ENCODE results near the gene HIRIP3.

- TF ChIP-seq CTCF (IDR thresholded peaks at IDR 0.05; ENCODE audit: low read length) = no peak
- TF ChIP-seq EZH2 (optimal IDR thresholded peaks at IDR 0.05; ENCODE audit: low read depth, low read length) = no peak
Observed at GRCh38 chr16:29971304-29971703, 24.1 kb downstream of the HIRIP3 start.
